ENCODE results near the gene PPP1CA. TPM values are rescaled to one million over a fixed set of nuclear protein-coding genes. Genes with fewer than 3 reads are reported as not detected.

PPP1CA gene
- total RNA-seq, 1 donor, result 169 TPM

GRCh38 chr11:67366546-67366945 lies 35.1 kb downstream of the PPP1CA start:
- no peaks in the 10 kb centered on the region for H3K9me3 ChIP-seq (ENCODE audit: low read depth, low read length)
- H3K36me3 ChIP-seq (ENCODE audit: insufficient read depth, low read length), result peaks cover 38% of the 10 kb centered on the region
- H3K4me3 ChIP-seq (ENCODE audit: insufficient read depth, low read length), result no peak overlapping the region
- TF ChIP-seq, protein P1, sequence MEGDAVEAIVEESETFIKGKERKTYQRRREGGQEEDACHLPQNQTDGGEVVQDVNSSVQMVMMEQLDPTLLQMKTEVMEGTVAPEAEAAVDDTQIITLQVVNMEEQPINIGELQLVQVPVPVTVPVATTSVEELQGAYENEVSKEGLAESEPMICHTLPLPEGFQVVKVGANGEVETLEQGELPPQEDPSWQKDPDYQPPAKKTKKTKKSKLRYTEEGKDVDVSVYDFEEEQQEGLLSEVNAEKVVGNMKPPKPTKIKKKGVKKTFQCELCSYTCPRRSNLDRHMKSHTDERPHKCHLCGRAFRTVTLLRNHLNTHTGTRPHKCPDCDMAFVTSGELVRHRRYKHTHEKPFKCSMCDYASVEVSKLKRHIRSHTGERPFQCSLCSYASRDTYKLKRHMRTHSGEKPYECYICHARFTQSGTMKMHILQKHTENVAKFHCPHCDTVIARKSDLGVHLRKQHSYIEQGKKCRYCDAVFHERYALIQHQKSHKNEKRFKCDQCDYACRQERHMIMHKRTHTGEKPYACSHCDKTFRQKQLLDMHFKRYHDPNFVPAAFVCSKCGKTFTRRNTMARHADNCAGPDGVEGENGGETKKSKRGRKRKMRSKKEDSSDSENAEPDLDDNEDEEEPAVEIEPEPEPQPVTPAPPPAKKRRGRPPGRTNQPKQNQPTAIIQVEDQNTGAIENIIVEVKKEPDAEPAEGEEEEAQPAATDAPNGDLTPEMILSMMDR (IDR thresholded peaks at IDR 0.05; ENCODE audit: extremely low read depth, low read depth, low read length), result no peak
- H3K4me1 ChIP-seq (ENCODE audit: insufficient read depth, low read length), result peaks cover 54% of the 10 kb centered on the region
- peaks cover 83% of the 10 kb centered on the region for H4K20me1 ChIP-seq (ENCODE audit: insufficient read depth, low read length)
- no peak overlapping the region for H2AFZ ChIP-seq (ENCODE audit: low read length)
- DNase-seq (ENCODE audit: insufficient read length, low spot score, missing footprints), result peak; percentile 80
- H3K27ac ChIP-seq (ENCODE audit: low read depth, low read length), result peak overlapping the region; percentile 55
- H3K27me3 ChIP-seq (ENCODE audit: insufficient read depth, low read length), result no peaks in the 10 kb centered on the region
- H3K79me2 ChIP-seq (ENCODE audit: insufficient read depth, low read length), result peaks cover 89% of the 10 kb centered on the region
- H3K4me2 ChIP-seq (ENCODE audit: insufficient read depth, low read length), result peak overlapping the region; percentile 32

DNA sequence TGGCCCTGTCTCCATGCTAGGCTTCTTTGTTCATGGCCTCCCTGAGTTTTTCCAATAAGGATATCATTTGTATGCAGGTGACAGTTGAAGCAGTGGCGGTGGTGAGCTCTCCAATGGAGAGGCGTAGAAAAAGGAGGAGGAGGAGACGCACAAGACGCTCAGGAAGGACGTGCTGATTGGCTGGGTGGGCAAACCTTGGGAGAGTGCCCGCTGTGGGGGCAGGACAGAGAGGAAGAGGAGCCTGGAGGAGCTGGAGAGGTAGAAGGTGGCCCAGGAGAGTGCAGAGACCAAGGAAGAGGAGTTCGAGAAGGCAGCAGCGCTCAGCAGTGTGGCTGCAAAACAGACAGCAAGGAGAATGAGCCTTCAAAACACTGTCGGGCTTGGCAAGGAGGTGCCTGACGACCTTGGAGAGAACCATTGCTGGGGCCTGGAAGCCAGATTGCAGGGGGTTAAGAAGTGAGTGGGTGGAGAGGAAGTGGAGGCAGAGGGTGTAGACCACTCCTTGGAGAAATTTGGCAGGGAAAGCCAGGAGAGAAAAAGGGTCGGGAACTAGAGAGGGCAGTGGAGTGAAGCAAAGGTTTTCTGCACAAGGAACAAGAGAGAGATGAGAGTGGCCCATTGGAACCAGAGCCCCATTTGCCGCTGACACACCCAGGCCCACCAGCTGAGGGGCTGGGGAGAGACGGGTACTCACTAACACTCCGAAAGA lies 35.8 kb downstream of the PPP1CA start:
- peaks cover 47% of the 10 kb centered on the region for H3K4me1 ChIP-seq (ENCODE audit: insufficient read depth, low read length)
- TF ChIP-seq, protein P1 (IDR thresholded peaks at IDR 0.05; ENCODE audit: extremely low read depth, low read depth, low read length), result no peak

DNA sequence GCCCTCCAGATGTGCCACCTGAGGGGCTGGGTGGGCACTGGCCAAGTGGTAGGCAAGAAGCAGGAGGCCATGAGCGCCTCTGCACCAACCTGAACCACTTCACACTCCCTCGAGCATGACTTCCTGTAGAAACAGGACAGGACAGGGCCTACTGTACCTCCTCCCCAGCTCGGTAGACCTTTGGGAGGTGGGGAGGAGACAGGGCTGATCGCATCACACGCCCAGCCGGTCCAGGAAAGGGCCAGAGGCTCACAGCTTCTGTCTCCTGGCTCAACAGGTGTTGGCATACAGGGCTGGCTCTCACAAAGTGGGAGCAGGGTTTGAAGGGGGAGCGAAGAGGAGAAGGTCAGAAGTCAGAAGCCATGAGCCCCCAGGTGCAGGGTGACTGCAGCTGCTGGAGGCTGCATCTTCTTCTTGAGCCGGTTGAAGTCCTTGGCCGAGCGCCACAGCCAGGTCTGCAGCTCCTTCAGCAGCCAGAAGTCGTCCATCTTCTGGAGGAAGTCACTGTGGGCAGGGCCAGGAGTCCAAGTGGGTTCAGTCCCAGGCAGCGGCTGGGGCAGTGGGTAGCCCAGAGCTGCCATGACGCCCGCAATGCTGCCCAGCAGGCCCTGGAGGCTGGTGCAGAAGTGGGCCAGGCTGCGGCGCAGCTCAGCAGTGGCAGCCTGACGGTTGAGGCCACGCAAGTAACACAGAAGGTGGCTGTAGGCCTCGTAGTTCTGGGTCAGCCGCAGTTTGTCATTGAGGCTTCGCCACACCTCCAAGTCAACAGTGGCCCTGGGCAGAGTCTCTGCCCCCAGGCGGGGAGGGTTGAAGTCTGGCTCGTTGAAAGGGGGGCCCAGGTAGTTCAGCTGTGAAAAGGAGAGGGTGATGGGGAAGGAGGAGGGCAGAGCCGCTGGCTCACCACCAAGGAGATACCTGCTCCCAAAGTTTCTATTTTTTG lies 36.6 kb downstream of the PPP1CA start:
- DNase-seq (ENCODE audit: insufficient read length, low spot score, missing footprints), result peak; percentile 77
- Histone ChIP-seq H3K4me3 (ENCODE audit: insufficient read depth, low read length) (no peak overlapping the region), H3K79me2 (ENCODE audit: insufficient read depth, low read length) (peaks cover 78% of the 10 kb centered on the region), H2AFZ (ENCODE audit: low read length) (no peak overlapping the region), H4K20me1 (ENCODE audit: insufficient read depth, low read length) (peaks cover 74% of the 10 kb centered on the region), H3K9me3 (ENCODE audit: low read depth, low read length) (no peaks in the 10 kb centered on the region), H3K4me1 (ENCODE audit: insufficient read depth, low read length) (peaks cover 39% of the 10 kb centered on the region), H3K4me2 (ENCODE audit: insufficient read depth, low read length) (no peak overlapping the region), H3K36me3 (ENCODE audit: insufficient read depth, low read length) (peaks cover 39% of the 10 kb centered on the region), H3K27me3 (ENCODE audit: insufficient read depth, low read length) (no peaks in the 10 kb centered on the region), H3K27ac (ENCODE audit: low read depth, low read length) (no peak overlapping the region)
- TF ChIP-seq, protein P1 (IDR thresholded peaks at IDR 0.05; ENCODE audit: extremely low read depth, low read depth, low read length), result no peak

More for the DNA sequence above, 35.8 kb downstream of the PPP1CA start:
- Histone ChIP-seq H3K4me2 (ENCODE audit: insufficient read depth, low read length) (peak overlapping the region; percentile 32), H4K20me1 (ENCODE audit: insufficient read depth, low read length) (peaks cover 81% of the 10 kb centered on the region), H3K27me3 (ENCODE audit: insufficient read depth, low read length) (no peaks in the 10 kb centered on the region), H3K9me3 (ENCODE audit: low read depth, low read length) (no peaks in the 10 kb centered on the region), H3K4me3 (ENCODE audit: insufficient read depth, low read length) (no peak overlapping the region), H3K79me2 (ENCODE audit: insufficient read depth, low read length) (peaks cover 87% of the 10 kb centered on the region), H3K27ac (ENCODE audit: low read depth, low read length) (peak overlapping the region; percentile 55), H3K36me3 (ENCODE audit: insufficient read depth, low read length) (peaks cover 39% of the 10 kb centered on the region), H2AFZ (ENCODE audit: low read length) (no peak overlapping the region)
- peak; percentile 39 for DNase-seq (ENCODE audit: insufficient read length, low spot score, missing footprints)

GRCh38 chr11:67364169-67364568 lies 37.5 kb downstream of the PPP1CA start:
- H3K36me3 ChIP-seq (ENCODE audit: insufficient read depth, low read length), result peaks cover 39% of the 10 kb centered on the region

More at GRCh38 chr11:67364169-67364568, 37.5 kb downstream of the PPP1CA start:
- no peaks in the 10 kb centered on the region for H3K27me3 ChIP-seq (ENCODE audit: insufficient read depth, low read length)
- no peak overlapping the region for H3K27ac ChIP-seq (ENCODE audit: low read depth, low read length)
- TF ChIP-seq, protein P1 (IDR thresholded peaks at IDR 0.05; ENCODE audit: extremely low read depth, low read depth, low read length), result no peak
- peaks cover 69% of the 10 kb centered on the region for H3K79me2 ChIP-seq (ENCODE audit: insufficient read depth, low read length)
- peaks cover 30% of the 10 kb centered on the region for H3K4me1 ChIP-seq (ENCODE audit: insufficient read depth, low read length)
- H3K4me2 ChIP-seq (ENCODE audit: insufficient read depth, low read length), result no peak overlapping the region
- H2AFZ ChIP-seq (ENCODE audit: low read length), result no peak overlapping the region
- H4K20me1 ChIP-seq (ENCODE audit: insufficient read depth, low read length), result peaks cover 65% of the 10 kb centered on the region
- DNase-seq (ENCODE audit: insufficient read length, low spot score, missing footprints), result peak; percentile 53
- no peak overlapping the region for H3K4me3 ChIP-seq (ENCODE audit: insufficient read depth, low read length)
- no peaks in the 10 kb centered on the region for H3K9me3 ChIP-seq (ENCODE audit: low read depth, low read length)
